Neural cell (in vitro differentiated cells): ENCODE measurements around the gene RPS28.

Experiments used
- MXI1 ChIP-seq: fragments of 450-650 bp; conservative IDR thresholded peaks from 2 replicates; pipeline ENCODE4 v1.6.1; 2014; ENCODE audit warnings: antibody characterized with exemption, mild to moderate bottlenecking; ENCODE audit not compliant: poor library complexity, severe bottlenecking
- TF ChIP-seq, protein P1 (sequence below): fragments of 450-650 bp; IDR thresholded peaks from 2 replicates; pipeline ENCODE4 v1.5.1; 2014; ENCODE audit warnings: antibody characterized with exemption, mild to moderate bottlenecking, moderate library complexity; ENCODE audit not compliant: poor library complexity, severe bottlenecking

DNA sequence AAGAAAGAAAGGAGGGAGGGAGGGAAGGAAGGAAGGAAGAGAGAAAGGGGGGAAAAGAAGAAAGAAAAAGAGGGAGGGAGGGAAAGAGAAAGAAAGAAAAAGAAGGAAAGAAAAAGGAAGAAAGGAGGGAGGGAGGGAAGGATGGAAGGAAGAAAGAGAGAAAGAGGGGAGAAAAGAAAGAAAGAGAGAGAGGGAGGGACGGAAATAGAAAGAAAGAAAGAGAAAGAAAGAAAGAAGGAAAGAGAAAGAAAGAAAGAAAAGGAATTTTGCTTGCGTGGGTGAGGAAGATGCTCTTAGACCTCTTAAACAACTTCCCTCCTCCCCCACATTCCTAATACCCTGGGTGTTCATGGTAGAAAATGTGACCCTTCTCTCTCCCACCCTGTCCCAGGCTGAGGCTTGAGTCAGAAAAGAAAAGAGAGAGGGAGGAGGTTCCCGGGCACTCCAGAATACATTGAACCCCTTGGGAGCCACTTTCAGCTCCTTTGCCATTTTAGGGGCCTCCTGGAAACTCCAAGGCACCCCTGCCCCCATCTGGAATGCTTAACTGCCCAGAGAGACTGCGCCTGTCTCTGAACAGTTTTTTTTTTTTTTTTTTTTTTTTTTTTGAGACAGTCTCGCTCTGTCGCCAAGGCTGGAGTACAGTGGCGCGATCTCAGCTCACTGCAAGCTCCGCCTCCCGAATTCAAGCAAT lies 31.0 kb downstream of the RPS28 start:
- TF ChIP-seq, protein P1, sequence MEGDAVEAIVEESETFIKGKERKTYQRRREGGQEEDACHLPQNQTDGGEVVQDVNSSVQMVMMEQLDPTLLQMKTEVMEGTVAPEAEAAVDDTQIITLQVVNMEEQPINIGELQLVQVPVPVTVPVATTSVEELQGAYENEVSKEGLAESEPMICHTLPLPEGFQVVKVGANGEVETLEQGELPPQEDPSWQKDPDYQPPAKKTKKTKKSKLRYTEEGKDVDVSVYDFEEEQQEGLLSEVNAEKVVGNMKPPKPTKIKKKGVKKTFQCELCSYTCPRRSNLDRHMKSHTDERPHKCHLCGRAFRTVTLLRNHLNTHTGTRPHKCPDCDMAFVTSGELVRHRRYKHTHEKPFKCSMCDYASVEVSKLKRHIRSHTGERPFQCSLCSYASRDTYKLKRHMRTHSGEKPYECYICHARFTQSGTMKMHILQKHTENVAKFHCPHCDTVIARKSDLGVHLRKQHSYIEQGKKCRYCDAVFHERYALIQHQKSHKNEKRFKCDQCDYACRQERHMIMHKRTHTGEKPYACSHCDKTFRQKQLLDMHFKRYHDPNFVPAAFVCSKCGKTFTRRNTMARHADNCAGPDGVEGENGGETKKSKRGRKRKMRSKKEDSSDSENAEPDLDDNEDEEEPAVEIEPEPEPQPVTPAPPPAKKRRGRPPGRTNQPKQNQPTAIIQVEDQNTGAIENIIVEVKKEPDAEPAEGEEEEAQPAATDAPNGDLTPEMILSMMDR, result no peak
- TF ChIP-seq MXI1, result no peak
